Measurements from ENCODE around the gene SLC25A23.

SLC25A23 gene

DNA sequence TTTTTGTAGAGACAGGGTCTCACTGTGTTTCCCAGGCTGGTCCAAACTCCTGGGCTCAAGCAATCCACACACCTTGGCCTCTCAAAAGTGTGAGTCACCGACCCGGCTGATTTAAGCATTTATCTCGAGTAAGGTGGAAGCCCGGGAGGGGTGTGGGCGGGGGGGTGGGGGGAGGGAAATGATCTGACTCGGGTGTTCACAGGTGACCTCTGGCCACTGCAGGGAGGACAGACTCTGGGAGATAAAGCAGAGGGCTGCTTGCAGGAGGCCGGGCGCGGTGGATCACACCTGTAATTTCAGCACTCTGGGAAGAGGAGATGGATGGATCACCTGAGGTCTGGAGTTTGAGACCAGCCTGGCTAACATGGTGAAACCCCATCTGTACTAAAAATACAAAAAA lies 14.1 kb upstream of the SLC25A23 start:
- no peak for TF ChIP-seq SIN3A (IDR thresholded peaks at IDR 0.05; ENCODE audit: borderline replicate concordance, insufficient read depth, low read length)
- no peak for TF ChIP-seq TAF1 (IDR thresholded peaks at IDR 0.05; ENCODE audit: borderline replicate concordance, insufficient read depth, low read length)
- TF ChIP-seq POLR2AphosphoS5 (IDR thresholded peaks at IDR 0.05; ENCODE audit: low read depth, low read length) = no peak
- TF ChIP-seq FOXP2 (optimal IDR thresholded peaks at IDR 0.05; ENCODE audit: borderline replicate concordance, extremely low read depth, extremely low read length, insufficient read depth) = no peak
- TF ChIP-seq, protein P1, sequence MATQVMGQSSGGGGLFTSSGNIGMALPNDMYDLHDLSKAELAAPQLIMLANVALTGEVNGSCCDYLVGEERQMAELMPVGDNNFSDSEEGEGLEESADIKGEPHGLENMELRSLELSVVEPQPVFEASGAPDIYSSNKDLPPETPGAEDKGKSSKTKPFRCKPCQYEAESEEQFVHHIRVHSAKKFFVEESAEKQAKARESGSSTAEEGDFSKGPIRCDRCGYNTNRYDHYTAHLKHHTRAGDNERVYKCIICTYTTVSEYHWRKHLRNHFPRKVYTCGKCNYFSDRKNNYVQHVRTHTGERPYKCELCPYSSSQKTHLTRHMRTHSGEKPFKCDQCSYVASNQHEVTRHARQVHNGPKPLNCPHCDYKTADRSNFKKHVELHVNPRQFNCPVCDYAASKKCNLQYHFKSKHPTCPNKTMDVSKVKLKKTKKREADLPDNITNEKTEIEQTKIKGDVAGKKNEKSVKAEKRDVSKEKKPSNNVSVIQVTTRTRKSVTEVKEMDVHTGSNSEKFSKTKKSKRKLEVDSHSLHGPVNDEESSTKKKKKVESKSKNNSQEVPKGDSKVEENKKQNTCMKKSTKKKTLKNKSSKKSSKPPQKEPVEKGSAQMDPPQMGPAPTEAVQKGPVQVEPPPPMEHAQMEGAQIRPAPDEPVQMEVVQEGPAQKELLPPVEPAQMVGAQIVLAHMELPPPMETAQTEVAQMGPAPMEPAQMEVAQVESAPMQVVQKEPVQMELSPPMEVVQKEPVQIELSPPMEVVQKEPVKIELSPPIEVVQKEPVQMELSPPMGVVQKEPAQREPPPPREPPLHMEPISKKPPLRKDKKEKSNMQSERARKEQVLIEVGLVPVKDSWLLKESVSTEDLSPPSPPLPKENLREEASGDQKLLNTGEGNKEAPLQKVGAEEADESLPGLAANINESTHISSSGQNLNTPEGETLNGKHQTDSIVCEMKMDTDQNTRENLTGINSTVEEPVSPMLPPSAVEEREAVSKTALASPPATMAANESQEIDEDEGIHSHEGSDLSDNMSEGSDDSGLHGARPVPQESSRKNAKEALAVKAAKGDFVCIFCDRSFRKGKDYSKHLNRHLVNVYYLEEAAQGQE (IDR thresholded peaks at IDR 0.05; ENCODE audit: insufficient read depth in 1 of 2, low read depth in 2 of 2, low read length in 2 of 2) = no peak

DNA sequence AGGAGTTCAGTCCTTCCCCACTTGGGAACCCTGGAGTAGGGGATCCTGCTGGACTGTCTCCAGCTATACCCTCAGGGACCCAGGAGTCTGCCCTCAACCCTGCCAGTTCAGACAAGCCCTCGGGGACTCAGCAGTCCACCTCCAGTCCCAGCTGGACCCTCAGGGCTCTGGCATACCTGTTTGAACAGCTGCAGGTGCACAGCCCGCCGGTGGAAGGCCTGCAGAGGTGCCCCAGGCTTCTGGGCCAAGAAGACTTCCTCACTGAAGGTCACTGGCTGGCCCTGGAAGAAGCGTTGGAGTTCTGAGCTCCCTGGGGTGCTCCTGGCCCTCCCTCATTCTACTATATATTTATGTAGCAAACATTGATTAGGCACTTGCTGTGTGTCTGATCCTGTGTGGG lies 13.1 kb upstream of the SLC25A23 start:
- no peak for TF ChIP-seq POLR2AphosphoS5 (IDR thresholded peaks at IDR 0.05; ENCODE audit: low read depth, low read length)
- TF ChIP-seq SIN3A (IDR thresholded peaks at IDR 0.05; ENCODE audit: borderline replicate concordance, insufficient read depth, low read length) = no peak
- TF ChIP-seq TAF1 (IDR thresholded peaks at IDR 0.05; ENCODE audit: borderline replicate concordance, insufficient read depth, low read length) = no peak
- TF ChIP-seq, protein P1 (IDR thresholded peaks at IDR 0.05; ENCODE audit: insufficient read depth in 1 of 2, low read depth in 2 of 2, low read length in 2 of 2) = no peak
- TF ChIP-seq FOXP2 (optimal IDR thresholded peaks at IDR 0.05; ENCODE audit: borderline replicate concordance, extremely low read depth, extremely low read length, insufficient read depth) = no peak

DNA sequence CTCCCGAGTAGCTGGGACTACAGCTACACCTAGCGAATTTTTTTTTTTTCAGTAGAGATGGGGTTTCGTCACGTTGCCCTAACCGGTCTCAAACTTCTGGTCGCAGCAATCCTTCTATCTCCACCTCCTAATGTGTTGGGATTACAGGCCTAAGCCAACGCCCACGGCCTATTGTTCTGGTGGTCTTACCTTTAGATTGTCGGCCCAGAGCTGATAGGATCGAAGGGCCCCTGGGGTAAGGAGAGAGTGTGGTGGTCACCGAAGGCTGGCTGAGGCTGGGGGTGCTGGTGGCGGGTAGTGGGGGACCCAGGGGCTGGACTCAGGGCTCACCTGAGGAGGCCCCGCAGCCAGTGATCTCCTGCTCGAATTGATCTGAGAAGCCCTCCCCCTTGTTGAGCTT lies 11.5 kb upstream of the SLC25A23 start:
- TF ChIP-seq TAF1 (IDR thresholded peaks at IDR 0.05; ENCODE audit: borderline replicate concordance, insufficient read depth, low read length) (no peak), SIN3A (IDR thresholded peaks at IDR 0.05; ENCODE audit: borderline replicate concordance, insufficient read depth, low read length) (no peak), POLR2AphosphoS5 (IDR thresholded peaks at IDR 0.05; ENCODE audit: low read depth, low read length) (no peak), FOXP2 (optimal IDR thresholded peaks at IDR 0.05; ENCODE audit: borderline replicate concordance, extremely low read depth, extremely low read length, insufficient read depth) (no peak)
- TF ChIP-seq, protein P1 (IDR thresholded peaks at IDR 0.05; ENCODE audit: insufficient read depth in 1 of 2, low read depth in 2 of 2, low read length in 2 of 2) = no peak

DNA sequence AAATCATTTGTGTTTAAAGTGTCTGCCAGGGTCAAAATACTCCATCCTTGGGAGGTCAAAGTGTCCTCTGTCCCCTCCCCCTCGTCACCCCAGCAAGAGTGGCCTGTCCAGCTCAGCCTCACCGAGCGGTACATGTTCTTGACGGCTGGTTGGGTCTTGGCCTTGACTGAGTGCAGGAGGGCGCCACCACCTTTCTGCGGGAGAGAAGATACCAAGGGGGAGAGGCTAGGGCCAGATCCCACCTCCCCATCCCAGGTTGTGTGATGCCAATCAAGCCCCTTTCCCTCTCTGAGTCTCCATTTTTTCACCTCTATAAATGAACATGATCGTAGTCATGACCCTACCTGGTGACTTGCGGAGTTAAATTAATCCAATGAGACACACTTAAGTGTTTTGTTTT lies 10.6 kb upstream of the SLC25A23 start:
- no peak for TF ChIP-seq POLR2AphosphoS5 (IDR thresholded peaks at IDR 0.05; ENCODE audit: low read depth, low read length)

DNA sequence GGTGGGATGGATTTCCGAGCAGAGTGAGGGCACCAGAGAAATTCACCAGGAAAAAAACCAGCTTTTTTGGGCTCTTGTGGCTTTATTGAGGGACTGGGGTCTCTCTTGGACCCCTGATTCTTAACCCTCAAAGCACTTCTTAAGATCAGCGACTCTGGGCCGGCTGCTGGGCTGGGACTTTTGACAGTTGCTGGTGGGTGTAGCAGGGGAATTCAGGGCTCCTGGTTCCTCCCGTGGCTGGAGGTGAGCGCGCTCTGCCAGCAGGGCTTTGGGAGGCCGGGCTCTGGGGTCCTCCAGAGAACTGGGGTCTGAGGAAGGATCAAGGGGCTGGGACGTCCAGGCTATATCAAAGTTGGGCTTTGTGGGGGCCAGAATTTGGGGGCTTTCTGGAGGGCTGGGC lies 7.8 kb upstream of the SLC25A23 start:
- TF ChIP-seq POLR2AphosphoS5 (IDR thresholded peaks at IDR 0.05; ENCODE audit: low read depth, low read length) = no peak
- TF ChIP-seq, protein P1 (IDR thresholded peaks at IDR 0.05; ENCODE audit: insufficient read depth in 1 of 2, low read depth in 2 of 2, low read length in 2 of 2) = no peak
- no peak for TF ChIP-seq FOXP2 (optimal IDR thresholded peaks at IDR 0.05; ENCODE audit: borderline replicate concordance, extremely low read depth, extremely low read length, insufficient read depth)
- TF ChIP-seq TAF1 (IDR thresholded peaks at IDR 0.05; ENCODE audit: borderline replicate concordance, insufficient read depth, low read length) = no peak
- no peak for TF ChIP-seq SIN3A (IDR thresholded peaks at IDR 0.05; ENCODE audit: borderline replicate concordance, insufficient read depth, low read length)

Data from PFSK-1 (cell line).